GM23338 (cell line): ENCODE results near the gene PTPRC. TPM values are rescaled to one million over a fixed set of nuclear protein-coding genes. Genes with fewer than 3 reads are reported as not detected.

Source experiments
- ATAC-seq: fragments of 200-7000 bp; cut with Tn5 transposase; 3 replicates; pipeline ENCODE4 v1.9.1; 2020
- DNase-seq: peaks from one replicate; pipeline ENCODE4 v3.0.0-alpha.2; 2015; ENCODE audit warnings: low spot score
- H2AFZ ChIP-seq: fragments of 200-600 bp; sonication (generic); 2 replicates; pipeline ENCODE4 v1.8.0; 2016; ENCODE audit warnings: antibody characterized with exemption, mild to moderate bottlenecking, moderate library complexity
- H3F3A ChIP-seq: fragments of 200-600 bp; sonication (generic); replicated peaks from 2 replicates; pipeline ENCODE4 v1.8.0; 2017; ENCODE audit warnings: antibody characterized with exemption, mixed run types, low read depth
- H3K27ac ChIP-seq: fragments of 200-600 bp; sonication (generic); 2 replicates; pipeline ENCODE4 v1.6.1; 2016; ENCODE audit warnings: low read depth
- H3K27me3 ChIP-seq: fragments of 200-600 bp; sonication (generic); 2 replicates; pipeline ENCODE4 v1.8.0; 2016; ENCODE audit warnings: mild to moderate bottlenecking, mixed run types, moderate library complexity; ENCODE audit not compliant: insufficient read depth
- H3K36me3 ChIP-seq: fragments of 200-600 bp; sonication (generic); 2 replicates; pipeline ENCODE4 v1.8.0; 2016; ENCODE audit warnings: mild to moderate bottlenecking; ENCODE audit not compliant: insufficient read depth
- H3K4me1 ChIP-seq: fragments of 200-600 bp; sonication (generic); 2 replicates; pipeline ENCODE4 v1.8.0; 2016; ENCODE audit warnings: mild to moderate bottlenecking, moderate library complexity; ENCODE audit not compliant: insufficient read depth
- H3K4me2 ChIP-seq: fragments of 200-600 bp; sonication (generic); 2 replicates; pipeline ENCODE4 v1.7.1; 2017; ENCODE audit warnings: mixed run types
- H3K4me3 ChIP-seq: fragments of 200-600 bp; sonication (generic); 2 replicates; pipeline ENCODE4 v1.6.1; 2016; ENCODE audit warnings: mixed run types
- H3K79me2 ChIP-seq: fragments of 200-600 bp; sonication (generic); replicated peaks from 2 replicates; pipeline ENCODE4 v1.8.0; 2017; ENCODE audit warnings: mild to moderate bottlenecking; ENCODE audit not compliant: insufficient read depth
- H3K9me2 ChIP-seq: fragments of 200-600 bp; sonication (generic); 2 replicates; pipeline ENCODE4 v1.8.0; 2017; ENCODE audit not compliant: insufficient read depth
- H4K20me1 ChIP-seq: fragments of 200-600 bp; sonication (generic); replicated peaks from 2 replicates; pipeline ENCODE4 v1.8.0; 2017; ENCODE audit warnings: mild to moderate bottlenecking; ENCODE audit not compliant: insufficient read depth
- H3K27ac Mint-ChIP-seq: 2 replicates; pipeline ENCODE4 v1.8.0; 2020; ENCODE audit warnings: inconsistent platforms, mild to moderate bottlenecking, moderate library complexity, mixed read lengths
- H3K27me3 Mint-ChIP-seq: 3 replicates; pipeline ENCODE4 v1.8.0; 2022; ENCODE audit warnings: low read depth, mild to moderate bottlenecking, moderate library complexity, mixed read lengths, inconsistent platforms; ENCODE audit not compliant: insufficient read depth, poor library complexity
- H3K36me3 Mint-ChIP-seq: 3 replicates; pipeline ENCODE4 v1.8.0; 2021; ENCODE audit warnings: low read depth, mild to moderate bottlenecking, inconsistent platforms, moderate library complexity, mixed read lengths
- H3K4me1 Mint-ChIP-seq: 3 replicates; pipeline ENCODE4 v1.8.0; 2020; ENCODE audit warnings: mild to moderate bottlenecking, inconsistent platforms, mixed read lengths
- H3K4me3 Mint-ChIP-seq: 3 replicates; pipeline ENCODE4 v1.8.0; 2021; ENCODE audit warnings: moderate library complexity, mild to moderate bottlenecking, inconsistent platforms, mixed read lengths
- H3K9me3 Mint-ChIP-seq: 3 replicates; pipeline ENCODE4 v1.8.0; 2020; ENCODE audit warnings: moderate library complexity, mild to moderate bottlenecking, inconsistent platforms, mixed read lengths
- CREB1 ChIP-seq: fragments of 250-450 bp; sonication (Bioruptor Pico); IDR thresholded peaks from 2 replicates; pipeline ENCODE4 v1.5.0; 2020; ENCODE audit warnings: low read depth, mild to moderate bottlenecking, moderate library complexity
- EZH2 ChIP-seq: fragments of 200-600 bp; sonication (generic); IDR thresholded peaks from one replicate; pipeline ENCODE4 v1.8.0; 2017; ENCODE audit warnings: antibody characterized with exemption, mild to moderate bottlenecking, low read depth; ENCODE audit not compliant: unreplicated experiment
- JUNB ChIP-seq: IDR thresholded peaks from one replicate; pipeline ENCODE4 v1.6.1; 2016; ENCODE audit warnings: antibody characterized with exemption; ENCODE audit not compliant: unreplicated experiment
- NANOG ChIP-seq: IDR thresholded peaks from 2 replicates; pipeline ENCODE4 v1.6.1; 2016; ENCODE audit warnings: antibody characterized with exemption, borderline replicate concordance
- ZNF114 ChIP-seq: fragments of 250-450 bp; sonication (Bioruptor Pico); IDR thresholded peaks from 2 replicates; pipeline ENCODE4 v1.5.0; 2020; ENCODE audit warnings: mild to moderate bottlenecking, moderate library complexity
- polyA plus RNA-seq: library from polyadenylated mRNA; unstranded; fragments of >200 nt; fragmentation: Nextera tagmentation; extraction: Ambion mirVana; gene quantifications from 2 replicates; pipeline ENCODE4 v1.2.1, GENCODE V29; 2016
- total RNA-seq: library from RNA; depleted of rRNA; stranded (reverse); fragments of >200 nt; shearing (Covaris generic); gene quantifications from 2 replicates; pipeline ENCODE4 v1.2.3, GENCODE V29; 2014
- TF ChIP-seq, protein P1 (sequence below): IDR thresholded peaks from one replicate; pipeline ENCODE4 v1.6.1; 2018; ENCODE audit warnings: antibody characterized with exemption; ENCODE audit not compliant: unreplicated experiment
- TF ChIP-seq, protein P2 (sequence below): fragments of 250-450 bp; sonication (Bioruptor Pico); IDR thresholded peaks from 2 replicates; pipeline ENCODE4 v1.5.0; 2020; ENCODE audit warnings: mild to moderate bottlenecking, moderate library complexity
- TF ChIP-seq, protein P3 (sequence below), 2 experiments: fragments of 200-600 bp in 1 of 2; sonication (generic) in 1 of 2; conservative IDR thresholded peaks; 2 replicates each; pipeline versions ENCODE4 v1.5.1 to v1.6.1; 2016 to 2017; ENCODE audit warnings: antibody characterized with exemption in 2 of 2, low read depth in 2 of 2, mild to moderate bottlenecking in 2 of 2, moderate library complexity in 1 of 2
- TF ChIP-seq, protein P4 (sequence below): IDR thresholded peaks from 2 replicates; pipeline ENCODE4 v1.6.1; 2016; ENCODE audit warnings: antibody characterized with exemption

Gene PTPRC
- total and polyA plus RNA-seq, 2 experiments from 2014 or later, result 0.10 to 0.52 TPM

DNA sequence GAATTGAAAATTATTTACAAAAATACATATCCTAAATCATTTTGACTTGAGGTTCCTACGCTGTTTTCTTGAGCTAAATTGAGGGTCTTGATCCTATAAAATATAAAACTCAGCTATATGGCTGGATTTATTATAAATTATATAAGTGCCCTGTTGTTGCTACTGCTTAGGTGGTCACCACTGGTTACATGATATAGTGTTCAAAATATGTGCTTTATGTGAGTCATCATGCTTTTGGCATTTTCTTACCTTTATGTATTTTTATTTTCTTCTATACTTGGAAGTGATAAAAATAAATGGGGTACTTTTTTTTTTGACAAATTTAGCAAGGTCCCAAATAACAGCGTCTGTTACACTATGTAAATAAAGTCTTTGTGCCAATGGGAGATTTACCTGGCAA is 31.1 kb upstream of the PTPRC start:
- no peaks in the 10 kb centered on the region for H3K27me3 ChIP-seq
- DNase-seq (no peak), ATAC-seq (no peak)
- Mint-ChIP-seq H3K27ac (no peak overlapping the region), H3K9me3 (no peaks in the 10 kb centered on the region), H3K4me1 (peaks cover 16% of the 10 kb centered on the region), H3K36me3 (no peaks in the 10 kb centered on the region), H3K4me3 (no peak overlapping the region), H3K27me3 (no peaks in the 10 kb centered on the region)
- TF ChIP-seq CREB1 (CRISPR knock-in tag) (no peak), NANOG (no peak), EZH2 (no peak), JUNB (no peak), ZNF114 (CRISPR knock-in tag) (no peak)
- TF ChIP-seq, protein P1, sequence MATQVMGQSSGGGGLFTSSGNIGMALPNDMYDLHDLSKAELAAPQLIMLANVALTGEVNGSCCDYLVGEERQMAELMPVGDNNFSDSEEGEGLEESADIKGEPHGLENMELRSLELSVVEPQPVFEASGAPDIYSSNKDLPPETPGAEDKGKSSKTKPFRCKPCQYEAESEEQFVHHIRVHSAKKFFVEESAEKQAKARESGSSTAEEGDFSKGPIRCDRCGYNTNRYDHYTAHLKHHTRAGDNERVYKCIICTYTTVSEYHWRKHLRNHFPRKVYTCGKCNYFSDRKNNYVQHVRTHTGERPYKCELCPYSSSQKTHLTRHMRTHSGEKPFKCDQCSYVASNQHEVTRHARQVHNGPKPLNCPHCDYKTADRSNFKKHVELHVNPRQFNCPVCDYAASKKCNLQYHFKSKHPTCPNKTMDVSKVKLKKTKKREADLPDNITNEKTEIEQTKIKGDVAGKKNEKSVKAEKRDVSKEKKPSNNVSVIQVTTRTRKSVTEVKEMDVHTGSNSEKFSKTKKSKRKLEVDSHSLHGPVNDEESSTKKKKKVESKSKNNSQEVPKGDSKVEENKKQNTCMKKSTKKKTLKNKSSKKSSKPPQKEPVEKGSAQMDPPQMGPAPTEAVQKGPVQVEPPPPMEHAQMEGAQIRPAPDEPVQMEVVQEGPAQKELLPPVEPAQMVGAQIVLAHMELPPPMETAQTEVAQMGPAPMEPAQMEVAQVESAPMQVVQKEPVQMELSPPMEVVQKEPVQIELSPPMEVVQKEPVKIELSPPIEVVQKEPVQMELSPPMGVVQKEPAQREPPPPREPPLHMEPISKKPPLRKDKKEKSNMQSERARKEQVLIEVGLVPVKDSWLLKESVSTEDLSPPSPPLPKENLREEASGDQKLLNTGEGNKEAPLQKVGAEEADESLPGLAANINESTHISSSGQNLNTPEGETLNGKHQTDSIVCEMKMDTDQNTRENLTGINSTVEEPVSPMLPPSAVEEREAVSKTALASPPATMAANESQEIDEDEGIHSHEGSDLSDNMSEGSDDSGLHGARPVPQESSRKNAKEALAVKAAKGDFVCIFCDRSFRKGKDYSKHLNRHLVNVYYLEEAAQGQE, result no peak
- TF ChIP-seq, protein P2, sequence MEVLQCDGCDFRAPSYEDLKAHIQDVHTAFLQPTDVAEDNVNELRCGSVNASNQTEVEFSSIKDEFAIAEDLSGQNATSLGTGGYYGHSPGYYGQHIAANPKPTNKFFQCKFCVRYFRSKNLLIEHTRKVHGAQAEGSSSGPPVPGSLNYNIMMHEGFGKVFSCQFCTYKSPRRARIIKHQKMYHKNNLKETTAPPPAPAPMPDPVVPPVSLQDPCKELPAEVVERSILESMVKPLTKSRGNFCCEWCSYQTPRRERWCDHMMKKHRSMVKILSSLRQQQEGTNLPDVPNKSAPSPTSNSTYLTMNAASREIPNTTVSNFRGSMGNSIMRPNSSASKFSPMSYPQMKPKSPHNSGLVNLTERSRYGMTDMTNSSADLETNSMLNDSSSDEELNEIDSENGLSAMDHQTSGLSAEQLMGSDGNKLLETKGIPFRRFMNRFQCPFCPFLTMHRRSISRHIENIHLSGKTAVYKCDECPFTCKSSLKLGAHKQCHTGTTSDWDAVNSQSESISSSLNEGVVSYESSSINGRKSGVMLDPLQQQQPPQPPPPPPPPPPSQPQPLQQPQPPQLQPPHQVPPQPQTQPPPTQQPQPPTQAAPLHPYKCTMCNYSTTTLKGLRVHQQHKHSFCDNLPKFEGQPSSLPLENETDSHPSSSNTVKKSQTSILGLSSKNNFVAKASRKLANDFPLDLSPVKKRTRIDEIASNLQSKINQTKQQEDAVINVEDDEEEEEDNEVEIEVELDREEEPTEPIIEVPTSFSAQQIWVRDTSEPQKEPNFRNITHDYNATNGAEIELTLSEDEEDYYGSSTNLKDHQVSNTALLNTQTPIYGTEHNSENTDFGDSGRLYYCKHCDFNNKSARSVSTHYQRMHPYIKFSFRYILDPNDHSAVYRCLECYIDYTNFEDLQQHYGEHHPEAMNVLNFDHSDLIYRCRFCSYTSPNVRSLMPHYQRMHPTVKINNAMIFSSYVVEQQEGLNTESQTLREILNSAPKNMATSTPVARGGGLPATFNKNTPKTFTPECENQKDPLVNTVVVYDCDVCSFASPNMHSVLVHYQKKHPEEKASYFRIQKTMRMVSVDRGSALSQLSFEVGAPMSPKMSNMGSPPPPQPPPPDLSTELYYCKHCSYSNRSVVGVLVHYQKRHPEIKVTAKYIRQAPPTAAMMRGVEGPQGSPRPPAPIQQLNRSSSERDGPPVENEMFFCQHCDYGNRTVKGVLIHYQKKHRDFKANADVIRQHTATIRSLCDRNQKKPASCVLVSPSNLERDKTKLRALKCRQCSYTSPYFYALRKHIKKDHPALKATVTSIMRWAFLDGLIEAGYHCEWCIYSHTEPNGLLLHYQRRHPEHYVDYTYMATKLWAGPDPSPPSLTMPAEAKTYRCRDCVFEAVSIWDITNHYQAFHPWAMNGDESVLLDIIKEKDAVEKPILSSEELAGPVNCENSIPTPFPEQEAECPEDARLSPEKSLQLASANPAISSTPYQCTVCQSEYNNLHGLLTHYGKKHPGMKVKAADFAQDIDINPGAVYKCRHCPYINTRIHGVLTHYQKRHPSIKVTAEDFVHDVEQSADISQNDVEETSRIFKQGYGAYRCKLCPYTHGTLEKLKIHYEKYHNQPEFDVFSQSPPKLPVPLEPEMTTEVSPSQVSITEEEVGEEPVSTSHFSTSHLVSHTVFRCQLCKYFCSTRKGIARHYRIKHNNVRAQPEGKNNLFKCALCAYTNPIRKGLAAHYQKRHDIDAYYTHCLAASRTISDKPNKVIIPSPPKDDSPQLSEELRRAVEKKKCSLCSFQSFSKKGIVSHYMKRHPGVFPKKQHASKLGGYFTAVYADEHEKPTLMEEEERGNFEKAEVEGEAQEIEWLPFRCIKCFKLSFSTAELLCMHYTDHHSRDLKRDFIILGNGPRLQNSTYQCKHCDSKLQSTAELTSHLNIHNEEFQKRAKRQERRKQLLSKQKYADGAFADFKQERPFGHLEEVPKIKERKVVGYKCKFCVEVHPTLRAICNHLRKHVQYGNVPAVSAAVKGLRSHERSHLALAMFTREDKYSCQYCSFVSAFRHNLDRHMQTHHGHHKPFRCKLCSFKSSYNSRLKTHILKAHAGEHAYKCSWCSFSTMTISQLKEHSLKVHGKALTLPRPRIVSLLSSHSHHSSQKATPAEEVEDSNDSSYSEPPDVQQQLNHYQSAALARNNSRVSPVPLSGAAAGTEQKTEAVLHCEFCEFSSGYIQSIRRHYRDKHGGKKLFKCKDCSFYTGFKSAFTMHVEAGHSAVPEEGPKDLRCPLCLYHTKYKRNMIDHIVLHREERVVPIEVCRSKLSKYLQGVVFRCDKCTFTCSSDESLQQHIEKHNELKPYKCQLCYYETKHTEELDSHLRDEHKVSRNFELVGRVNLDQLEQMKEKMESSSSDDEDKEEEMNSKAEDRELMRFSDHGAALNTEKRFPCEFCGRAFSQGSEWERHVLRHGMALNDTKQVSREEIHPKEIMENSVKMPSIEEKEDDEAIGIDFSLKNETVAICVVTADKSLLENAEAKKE (CRISPR knock-in tag), result no peak
- TF ChIP-seq, protein P3, sequence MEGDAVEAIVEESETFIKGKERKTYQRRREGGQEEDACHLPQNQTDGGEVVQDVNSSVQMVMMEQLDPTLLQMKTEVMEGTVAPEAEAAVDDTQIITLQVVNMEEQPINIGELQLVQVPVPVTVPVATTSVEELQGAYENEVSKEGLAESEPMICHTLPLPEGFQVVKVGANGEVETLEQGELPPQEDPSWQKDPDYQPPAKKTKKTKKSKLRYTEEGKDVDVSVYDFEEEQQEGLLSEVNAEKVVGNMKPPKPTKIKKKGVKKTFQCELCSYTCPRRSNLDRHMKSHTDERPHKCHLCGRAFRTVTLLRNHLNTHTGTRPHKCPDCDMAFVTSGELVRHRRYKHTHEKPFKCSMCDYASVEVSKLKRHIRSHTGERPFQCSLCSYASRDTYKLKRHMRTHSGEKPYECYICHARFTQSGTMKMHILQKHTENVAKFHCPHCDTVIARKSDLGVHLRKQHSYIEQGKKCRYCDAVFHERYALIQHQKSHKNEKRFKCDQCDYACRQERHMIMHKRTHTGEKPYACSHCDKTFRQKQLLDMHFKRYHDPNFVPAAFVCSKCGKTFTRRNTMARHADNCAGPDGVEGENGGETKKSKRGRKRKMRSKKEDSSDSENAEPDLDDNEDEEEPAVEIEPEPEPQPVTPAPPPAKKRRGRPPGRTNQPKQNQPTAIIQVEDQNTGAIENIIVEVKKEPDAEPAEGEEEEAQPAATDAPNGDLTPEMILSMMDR (conservative IDR thresholded peaks at IDR 0.05; ENCODE audit: low read depth in 2 of 2), result no peak
- TF ChIP-seq, protein P4, sequence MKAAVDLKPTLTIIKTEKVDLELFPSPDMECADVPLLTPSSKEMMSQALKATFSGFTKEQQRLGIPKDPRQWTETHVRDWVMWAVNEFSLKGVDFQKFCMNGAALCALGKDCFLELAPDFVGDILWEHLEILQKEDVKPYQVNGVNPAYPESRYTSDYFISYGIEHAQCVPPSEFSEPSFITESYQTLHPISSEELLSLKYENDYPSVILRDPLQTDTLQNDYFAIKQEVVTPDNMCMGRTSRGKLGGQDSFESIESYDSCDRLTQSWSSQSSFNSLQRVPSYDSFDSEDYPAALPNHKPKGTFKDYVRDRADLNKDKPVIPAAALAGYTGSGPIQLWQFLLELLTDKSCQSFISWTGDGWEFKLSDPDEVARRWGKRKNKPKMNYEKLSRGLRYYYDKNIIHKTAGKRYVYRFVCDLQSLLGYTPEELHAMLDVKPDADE, result no peak
- H2AFZ ChIP-seq, result no peak overlapping the region
- H3K4me3 ChIP-seq, result no peak overlapping the region
- H3K36me3 ChIP-seq, result no peaks in the 10 kb centered on the region
- H3K79me2 ChIP-seq, result no peaks in the 10 kb centered on the region
- H3K4me2 ChIP-seq, result no peak overlapping the region
- no peaks in the 10 kb centered on the region for H4K20me1 ChIP-seq
- no peak overlapping the region for H3K27ac ChIP-seq
- H3K9me2 ChIP-seq, result no peaks in the 10 kb centered on the region; the same call in 1 of the 2 replicates
- peaks cover 10% of the 10 kb centered on the region for H3K4me1 ChIP-seq
- H3F3A ChIP-seq, result no peaks in the 10 kb centered on the region
